NCI-H146 treated with DMSO at 0.1 percent for 48 hours (cell line): Measurements from ENCODE around the gene ZNF69.
"Not testable (repeated sequence)": the region's sequence is repeated elsewhere in the genome, so short reads cannot be mapped to it uniquely, and the experiment has no call there.

ENCODE experiments used
- DNase-seq: peaks from one replicate; lab custom pipeline; 2025; ENCODE audit not compliant: unreplicated experiment; lab: John Stamatoyannopoulos, UW

The ZNF69 gene

DNA sequence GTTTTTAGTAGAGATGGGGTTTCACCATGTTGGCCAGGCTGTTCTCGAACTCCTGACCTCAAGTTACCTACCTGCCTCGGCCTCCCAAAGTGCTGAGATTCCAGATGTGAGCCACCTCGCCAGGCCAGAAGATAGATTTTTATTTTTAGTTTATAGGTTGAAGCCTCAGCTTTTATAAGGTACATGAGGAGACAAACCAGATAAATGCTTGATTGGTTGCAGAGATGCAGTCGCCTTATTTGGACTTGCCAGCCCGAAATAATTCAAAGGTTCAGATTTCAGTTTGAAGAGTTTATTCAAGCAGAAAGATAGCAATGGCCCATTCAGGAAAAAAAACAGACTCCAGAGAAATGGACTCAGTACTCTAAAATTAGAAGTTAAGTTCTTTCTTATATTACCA lies 3.1 kb downstream of the ZNF69 start:
- DNase-seq = no peak

DNA sequence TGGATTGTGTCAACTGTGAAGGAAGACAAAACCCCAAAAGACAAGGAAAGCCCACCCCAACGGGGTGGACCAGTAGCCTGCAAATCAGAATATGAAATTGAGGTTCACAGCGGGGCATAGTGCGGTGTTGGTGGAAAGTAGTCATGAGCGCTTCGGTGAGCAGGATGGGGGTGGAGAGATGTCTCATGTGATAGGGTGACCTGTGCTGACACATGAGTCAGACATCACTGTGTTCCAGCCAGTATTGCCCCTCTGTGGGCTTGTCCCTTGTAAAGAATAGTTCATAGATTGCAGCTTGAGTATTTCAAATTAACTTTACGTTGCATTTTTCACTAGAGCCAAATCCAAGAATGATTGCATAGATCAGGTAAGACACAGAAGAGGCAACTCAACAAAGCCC lies 7.3 kb downstream of the ZNF69 start:
- DNase-seq = no peak

DNA sequence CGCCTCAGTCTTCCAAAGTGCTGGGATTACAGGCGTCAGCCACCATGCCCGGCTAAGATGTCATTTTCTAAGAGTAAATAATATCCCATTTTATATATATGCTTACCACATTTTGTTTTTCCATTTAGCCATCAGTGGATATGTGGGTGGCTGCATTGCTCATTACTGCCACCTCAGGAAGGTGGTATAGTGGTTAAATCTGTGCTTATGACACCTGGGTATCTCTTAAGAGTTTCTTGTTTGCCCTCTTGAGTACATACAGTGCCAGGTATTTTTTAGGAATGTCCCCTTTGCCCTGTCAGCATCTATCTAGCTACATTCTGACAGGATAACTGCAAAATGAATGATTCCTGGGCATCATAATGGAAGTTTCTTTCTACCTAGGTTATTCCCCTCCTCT lies 14.6 kb downstream of the ZNF69 start:
- no peak for DNase-seq

DNA sequence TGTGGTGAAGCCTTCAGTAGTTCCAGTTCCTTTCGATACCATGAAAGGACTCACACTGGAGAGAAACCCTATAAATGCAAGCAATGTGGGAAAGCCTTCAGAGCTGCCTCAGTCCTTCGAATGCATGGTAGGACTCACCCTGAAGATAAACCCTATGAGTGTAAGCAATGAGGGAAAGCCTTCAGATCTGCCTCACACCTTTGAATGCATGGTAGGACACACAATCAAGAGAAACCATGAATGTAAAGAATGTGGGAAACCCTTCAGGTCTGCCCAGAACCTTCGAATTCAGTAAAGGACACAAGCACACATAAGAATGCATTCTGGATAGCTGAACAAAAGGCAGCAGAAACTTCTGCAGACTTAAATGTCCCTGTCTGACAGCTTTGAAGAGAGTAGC lies 18.3 kb downstream of the ZNF69 start:
- no peak for DNase-seq

DNA sequence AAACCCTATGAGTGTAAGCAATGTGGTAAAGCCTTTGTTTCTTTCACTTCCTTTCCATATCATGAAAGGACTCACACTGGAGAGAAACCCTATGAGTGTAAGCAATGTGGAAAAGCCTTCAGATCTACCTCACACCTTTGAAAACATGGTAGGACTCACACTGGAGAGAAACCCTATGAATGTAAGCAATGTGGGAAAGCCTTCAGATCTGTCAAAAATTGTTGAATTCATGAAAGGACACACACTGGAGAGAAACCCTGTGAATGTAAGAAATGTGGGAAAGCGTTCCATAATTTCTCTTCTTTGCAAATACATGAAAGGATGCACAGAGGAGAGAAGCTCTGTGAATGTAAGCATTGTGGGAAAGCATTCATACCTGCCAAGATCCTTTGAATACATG lies 24.4 kb downstream of the ZNF69 start:
- not testable (repeated sequence) for DNase-seq

DNA sequence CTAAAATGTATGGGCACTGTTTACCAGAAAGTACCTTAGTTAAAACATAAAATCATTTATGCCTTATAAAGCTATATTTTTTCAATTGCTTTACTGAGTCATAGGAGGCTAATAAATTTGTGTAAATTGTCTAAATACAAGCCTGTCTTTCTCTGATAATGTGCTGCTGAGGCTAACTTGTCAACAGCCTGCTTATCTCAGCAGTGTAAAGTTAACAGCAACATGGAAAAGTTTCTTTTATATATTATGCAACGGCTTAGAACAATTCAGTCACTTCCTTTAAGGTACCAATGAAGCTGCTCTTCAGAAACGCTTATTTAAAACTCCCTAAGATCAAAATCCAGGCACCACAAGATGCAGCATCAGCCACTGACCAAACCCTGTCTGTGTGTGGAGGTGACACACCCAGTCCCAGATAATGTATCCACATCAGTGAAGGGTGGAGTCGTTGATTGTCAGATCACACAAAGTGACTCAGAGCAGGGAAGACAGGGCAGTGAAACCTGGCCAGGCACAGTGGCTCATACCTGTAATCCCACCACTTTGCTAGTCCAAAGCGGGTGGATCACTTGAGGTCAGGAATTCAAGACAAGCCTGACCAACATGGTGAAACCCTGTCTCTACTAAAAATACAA lies 27.0 kb downstream of the ZNF69 start:
- not testable (repeated sequence) for DNase-seq

DNA sequence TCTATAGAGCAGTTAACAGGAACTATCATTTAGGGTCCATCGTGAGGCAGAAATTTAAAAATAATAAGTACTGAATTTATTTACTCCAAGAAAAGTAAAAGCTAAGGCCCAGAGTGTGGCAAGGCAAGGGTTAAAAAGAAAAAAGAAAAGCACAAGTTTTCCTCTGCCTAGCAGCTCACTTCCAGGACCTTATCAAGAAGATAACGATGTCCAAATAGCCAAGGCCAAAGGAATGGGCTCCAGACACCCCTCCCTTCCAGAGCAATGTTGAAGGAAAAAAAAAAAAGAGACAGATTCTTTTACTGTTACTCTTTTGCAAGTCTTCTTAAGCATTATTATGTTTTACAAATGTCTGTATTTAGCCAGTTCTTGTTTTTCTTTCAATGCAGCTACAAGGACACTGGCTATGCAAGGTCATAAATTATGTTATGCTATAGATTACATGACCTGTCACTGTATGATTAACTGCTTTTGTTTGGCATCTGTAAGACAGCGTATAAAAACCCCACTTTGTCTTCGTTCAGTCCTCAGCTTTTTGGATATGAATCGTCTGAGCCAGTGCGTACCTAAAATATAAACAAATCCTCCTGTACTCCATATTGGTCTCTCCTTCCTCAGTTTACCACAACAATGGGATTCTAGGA lies 34.4 kb downstream of the ZNF69 start:
- DNase-seq = no peak

DNA sequence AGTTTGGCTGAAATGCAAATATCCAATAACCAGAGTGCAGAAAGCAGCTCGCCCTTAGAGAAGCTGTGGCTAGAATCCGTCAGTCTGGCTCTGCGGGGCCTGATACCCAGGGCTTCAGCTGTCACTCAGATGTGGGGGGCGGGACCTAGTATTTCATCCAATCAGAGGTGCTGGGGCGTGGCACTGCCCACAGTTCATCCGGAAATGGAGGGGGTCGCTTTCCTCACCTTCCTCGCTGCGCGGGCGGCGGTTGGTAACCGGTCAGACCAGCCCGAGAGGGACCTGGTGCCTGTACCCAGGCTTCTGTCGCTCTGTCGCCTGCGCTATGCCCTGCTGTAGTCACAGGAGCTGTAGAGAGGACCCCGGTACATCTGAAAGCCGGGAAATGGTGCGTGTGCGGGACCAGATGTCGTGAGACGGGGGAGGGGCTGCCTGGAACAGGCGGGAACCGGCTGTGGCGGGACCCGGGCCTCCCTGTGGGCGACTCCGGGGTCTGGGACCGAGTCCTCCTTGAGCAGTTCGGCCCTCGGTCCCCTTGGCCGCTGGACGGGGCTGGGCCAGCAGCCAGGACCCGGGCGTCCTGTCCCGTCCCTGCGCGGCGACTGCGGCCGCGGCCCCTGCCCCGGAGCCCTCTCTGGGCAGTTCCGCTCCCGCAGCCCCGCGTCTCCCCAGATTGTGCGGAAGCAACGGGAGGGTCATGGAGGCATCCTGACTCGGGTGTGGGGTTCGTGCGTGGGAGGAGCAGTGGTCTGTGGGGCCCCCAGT lies 37.5 kb downstream of the ZNF69 start, which contains the start of gene ZNF700:
TSS of gene ZNF700 (plus strand) at position 222 of the 765 bp plus-strand sequence. CDS start at position 326, 104 bp downstream.
- DNase-seq = peak; percentile 97

DNA sequence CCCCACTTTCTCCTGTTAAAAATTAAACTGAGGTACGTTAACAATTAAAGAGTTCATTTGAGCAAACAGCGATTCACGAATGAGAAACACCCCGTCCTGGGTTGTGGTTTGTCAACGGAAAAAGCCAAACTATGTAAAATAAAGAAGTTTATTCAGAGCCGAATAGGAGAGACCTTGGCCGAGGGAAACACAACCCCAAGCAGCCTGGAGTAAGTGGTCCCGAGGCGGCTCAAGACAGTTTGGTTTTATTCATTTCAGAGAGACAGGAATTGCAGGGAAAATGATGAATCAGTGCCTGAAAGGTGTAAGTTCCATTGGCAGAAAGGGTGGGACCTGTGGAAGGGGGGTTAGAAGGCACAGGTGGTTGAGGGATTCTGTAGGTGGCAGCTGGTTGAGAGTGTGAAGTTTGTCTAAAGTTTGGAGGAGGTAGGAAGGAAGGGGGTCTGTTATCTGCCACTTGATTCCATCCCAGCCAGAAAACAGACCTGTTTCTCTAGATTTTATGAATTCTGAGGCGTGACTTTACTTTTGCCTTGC lies 38.1 kb downstream of the ZNF69 start:
- DNase-seq = not testable (repeated sequence)

DNA sequence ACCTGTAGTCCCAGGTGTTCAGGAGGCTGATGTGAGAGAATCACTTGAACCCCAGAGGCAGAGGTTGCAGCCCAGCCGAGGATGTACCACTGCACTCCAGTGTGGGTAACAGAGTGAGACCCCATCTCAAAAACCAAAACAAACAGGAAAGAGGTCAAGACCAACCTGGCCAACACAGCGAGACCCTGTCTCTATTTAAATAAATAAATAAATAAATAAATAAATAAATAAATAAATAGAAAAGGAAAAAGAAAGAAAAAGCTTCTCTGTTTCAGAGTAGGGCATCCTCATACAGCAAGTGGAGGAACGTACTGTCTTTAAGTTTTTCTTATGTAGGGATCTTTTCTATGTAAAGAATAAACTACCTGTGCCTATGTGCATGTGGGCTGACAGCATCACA lies 39.6 kb downstream of the ZNF69 start:
- no peak for DNase-seq

DNA sequence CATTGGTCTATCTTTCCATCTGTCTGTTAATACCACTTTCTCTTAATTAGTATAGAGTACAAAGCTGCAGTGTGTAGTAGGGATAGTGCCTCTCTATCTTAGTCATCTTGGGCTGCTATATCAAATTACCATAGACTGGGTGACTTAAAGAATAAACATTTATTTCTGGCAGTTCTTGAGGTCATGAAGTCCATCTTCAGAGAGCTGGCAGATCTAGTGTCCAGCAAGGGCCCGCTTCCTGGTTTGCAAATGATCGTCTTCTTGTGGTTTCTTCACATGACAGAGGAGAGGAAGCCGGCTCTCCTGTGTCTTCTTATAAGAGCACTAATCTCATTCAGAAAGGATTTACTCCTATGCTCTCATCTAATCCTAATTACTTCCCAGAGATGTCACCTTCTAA lies 43.5 kb downstream of the ZNF69 start:
- DNase-seq = no peak

DNA sequence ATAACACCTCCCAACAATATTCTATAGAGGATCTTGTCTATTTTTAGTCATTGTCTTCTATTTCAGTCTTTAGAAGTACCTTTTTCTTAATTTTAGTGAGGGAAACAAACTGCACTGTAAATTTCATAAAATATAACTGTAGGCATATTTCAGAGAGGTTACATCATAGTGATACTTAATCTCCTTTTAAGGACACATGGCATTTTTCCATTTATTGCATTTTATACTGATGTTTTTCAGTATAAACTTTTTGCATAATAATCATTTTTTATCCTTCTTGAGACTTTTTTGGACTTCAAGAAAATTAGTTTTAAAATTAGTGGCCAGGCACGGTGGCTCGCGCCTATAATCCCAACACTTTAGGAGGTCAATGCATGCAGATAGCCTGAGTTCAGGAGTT lies 43.9 kb downstream of the ZNF69 start:
- no peak for DNase-seq

DNA sequence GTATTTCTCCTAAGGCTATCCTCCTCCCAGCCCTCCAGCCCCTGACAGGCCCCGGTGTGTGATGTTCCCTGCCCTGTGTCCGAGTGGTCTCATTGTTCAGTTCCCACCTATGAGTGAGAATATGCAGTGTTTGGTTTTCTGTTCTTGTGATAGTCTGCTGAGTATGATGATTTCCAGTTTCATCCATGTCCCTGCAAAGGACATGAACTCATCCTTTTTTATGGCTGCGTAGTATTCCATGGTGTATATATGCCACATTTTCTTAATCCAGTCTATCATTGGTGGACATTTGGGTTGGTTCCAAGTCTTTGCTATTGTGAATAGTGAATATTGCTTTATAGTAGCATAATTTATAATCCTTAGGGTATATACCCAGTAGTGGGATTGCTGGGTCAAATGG lies 48.2 kb downstream of the ZNF69 start:
- DNase-seq = not testable (repeated sequence)

DNA sequence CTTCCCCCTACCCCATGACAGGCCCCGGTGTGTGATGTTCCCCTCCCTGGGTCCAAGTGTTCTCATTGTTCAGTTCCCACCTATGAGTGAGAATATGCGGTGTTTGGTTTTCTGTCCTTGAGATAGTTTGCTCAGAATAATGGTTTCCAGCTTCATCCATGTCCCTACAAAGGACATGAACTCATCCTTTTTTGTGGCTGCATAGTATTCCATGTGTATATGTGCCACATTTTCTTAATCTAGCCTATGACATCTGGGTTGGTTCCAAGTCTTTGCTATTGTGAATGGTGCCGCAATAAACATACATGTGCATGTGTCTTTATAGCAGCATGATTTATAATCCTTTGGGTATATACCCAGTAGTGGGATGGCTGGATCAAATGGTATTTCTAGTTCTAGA lies 50.8 kb downstream of the ZNF69 start:
- DNase-seq = not testable (repeated sequence)

DNA sequence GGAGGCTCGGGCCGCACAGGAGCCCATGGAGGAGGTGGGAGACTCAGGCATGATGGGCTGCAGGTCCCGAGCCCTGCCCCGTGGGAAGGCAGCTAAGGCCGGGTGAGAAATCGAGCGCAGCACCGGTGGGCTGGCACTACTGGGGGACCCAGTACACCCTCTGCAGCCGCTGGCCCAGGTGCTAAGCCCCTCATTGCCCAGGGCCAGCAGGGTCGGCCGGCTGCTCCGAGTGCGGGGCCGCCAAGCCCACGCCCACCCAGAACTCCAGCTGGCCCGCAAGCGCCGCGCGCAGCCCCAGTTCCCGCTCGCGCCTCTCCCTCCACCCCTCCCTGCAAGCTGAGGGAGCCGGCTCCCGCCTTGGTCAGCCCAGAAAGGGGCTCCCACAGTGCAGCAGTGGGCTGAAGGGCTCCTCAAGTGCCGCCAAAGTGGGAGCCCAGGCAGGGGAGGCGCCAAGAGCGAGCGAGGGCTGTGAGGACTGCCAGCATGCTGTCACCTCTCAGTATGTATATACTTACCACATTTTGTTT lies 53.8 kb downstream of the ZNF69 start:
- DNase-seq = not testable (repeated sequence)

DNA sequence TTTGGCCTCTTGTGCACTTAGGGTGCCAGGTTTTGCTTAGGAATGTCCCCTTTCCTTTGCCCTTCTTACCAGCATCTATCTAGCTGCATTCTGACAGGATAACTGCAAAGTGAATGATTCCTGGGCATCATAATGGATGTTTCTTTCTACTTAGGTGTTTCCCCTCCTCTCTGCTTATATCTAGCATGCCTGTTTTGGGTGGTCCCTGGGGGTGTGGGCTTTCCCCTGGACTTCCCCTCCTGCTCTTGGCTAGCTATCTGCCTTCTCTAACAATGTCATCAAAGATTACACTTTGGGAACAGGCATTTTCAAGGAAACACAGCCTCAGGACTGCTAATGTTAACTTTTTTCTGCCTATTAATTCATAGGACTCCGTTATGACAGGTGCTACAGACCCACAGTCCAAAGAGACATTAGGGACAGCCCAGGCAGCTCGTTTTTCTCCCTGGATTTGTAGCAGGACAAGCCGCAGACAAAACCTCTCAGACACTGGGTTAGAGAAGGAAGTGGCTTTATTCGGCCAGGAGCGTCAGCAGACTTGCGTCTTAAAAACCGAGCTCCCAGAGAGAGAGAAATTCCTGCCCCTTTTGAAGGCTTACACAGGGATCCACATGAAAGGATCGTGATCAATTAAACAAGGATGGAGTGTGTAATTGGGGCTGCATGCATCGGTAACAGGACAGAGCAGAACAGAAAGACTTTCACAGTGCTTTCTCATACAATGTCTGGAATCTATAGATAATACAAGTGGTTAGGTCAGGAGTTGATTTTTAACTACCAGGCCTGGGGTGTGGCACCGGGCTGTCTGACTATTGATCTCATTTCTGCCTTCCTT lies 54.6 kb downstream of the ZNF69 start:
- DNase-seq = no peak

DNA sequence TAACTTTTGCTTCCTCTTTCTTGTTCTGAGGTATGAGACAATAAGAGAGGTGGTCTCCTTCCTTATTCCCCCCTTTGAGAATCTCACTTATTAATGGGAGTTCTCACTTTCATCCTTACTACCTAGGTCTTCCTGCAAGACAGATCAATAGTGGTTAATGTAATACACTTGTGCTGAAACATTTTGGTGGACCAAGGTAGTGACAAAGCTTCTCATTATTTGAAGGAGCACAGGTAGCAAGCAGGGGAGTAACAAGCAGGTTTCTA lies 55.2 kb downstream of the ZNF69 start:
- DNase-seq = no peak

DNA sequence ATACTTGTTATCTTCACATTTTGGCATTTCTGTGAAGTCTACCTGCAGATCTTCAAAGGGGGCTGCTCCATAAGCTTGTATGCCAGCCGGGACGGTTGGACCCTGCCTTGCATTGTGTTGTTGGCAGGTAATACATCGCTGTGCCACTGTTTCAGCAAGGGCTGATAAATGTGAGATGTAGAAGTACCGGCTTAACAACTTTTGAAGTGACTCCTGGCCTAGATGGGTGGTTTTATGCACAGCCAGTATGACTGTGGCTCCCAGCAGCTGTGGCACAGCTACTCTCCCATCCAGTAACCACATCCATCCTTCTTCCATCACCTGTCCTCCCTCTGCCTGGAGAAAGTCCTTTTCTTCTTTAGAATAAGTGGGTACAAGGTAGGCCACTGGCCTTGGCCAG lies 57.1 kb downstream of the ZNF69 start:
- no peak for DNase-seq

DNA sequence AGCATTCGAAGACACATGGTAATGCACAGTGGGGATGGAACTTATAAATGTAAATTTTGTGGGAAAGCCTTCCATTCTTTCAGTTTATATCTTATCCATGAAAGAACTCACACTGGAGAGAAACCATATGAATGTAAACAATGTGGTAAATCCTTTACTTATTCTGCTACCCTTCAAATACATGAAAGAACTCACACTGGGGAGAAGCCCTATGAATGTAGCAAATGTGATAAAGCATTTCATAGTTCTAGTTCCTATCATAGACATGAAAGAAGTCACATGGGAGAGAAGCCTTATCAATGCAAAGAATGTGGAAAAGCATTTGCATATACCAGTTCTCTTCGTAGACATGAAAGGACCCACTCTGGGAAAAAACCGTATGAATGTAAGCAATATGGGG lies 61.1 kb downstream of the ZNF69 start:
- DNase-seq = no peak

DNA sequence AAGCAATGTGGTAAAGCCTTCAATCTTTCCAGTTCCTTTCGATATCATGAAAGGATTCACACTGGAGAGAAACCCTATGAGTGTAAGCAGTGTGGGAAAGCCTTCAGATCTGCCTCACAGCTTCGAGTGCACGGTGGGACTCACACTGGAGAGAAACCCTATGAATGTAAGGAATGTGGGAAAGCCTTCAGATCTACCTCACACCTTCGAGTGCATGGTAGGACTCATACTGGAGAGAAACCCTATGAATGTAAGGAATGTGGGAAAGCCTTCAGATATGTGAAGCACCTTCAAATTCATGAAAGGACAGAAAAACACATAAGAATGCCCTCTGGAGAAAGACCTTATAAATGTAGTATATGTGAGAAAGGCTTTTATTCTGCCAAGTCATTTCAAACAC lies 61.6 kb downstream of the ZNF69 start:
- no peak for DNase-seq

DNA sequence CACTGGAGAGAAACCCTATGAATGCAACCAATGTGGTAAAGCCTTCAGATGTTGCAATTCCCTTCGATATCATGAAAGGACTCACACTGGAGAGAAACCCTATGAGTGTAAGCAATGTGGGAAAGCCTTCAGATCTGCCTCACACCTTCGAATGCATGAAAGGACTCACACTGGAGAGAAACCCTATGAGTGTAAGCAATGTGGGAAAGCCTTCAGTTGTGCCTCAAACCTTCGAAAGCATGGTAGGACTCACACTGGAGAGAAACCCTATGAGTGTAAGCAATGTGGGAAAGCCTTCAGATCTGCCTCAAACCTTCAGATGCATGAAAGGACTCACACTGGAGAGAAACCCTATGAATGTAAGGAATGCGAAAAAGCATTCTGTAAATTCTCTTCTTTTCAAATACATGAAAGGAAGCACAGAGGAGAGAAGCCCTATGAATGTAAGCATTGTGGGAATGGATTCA lies 62.1 kb downstream of the ZNF69 start:
- not testable (repeated sequence) for DNase-seq
